Astrocyte of the cerebellum (primary cell): ENCODE measurements around the gene ZNF431.

ENCODE experiments used
- DNase-seq: peaks from one replicate; pipeline ENCODE4 v3.0.0-alpha.2; 2011; ENCODE audit warnings: low read depth
- H3K4me3 ChIP-seq: 2 replicates; pipeline ENCODE4 v1.5.1; 2011; ENCODE audit warnings: mild to moderate bottlenecking, low read depth, low read length, moderate library complexity
- CTCF ChIP-seq: IDR thresholded peaks from 2 replicates; pipeline ENCODE4 v1.5.1; 2012; ENCODE audit warnings: low read length, low read depth, moderate library complexity, mild to moderate bottlenecking; ENCODE audit errors: missing control alignments
- in situ Hi-C: cut with HindIII; loops from 2 replicates; pipeline ENCODE4 v1.10.0; 2017; ENCODE audit warnings: low sequenced_read_pairs

Gene ZNF431

GRCh38 chr19:21158523-21159135, 16.8 kb downstream of the ZNF431 start:
- DNase-seq: peak; percentile 23
- TF ChIP-seq CTCF: no peak
- no peak overlapping the region for H3K4me3 ChIP-seq
- in situ Hi-C loops: no loop called here

DNA sequence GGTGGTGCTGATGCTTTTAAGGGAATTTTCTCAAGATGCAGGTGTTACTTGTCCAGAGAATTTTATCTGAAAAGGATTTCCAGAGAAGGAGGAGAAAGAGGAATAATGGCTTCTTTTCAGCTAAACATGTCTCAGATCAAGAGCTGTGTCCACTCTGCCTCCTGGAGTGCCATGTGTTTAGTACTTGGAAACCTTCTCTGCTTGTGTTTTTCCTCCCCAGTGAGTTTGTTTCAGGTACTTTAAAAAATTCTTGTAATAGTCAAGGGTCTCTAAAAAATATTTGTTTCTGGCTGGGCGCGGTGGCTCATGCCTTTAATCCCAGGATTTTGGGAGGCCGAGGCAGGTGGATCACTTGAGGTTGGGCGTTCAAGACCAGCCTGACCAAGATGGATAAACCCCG, 22.7 kb downstream of the ZNF431 start:
- DNase-seq: no peak
- in situ Hi-C loops: no loop called here

DNA sequence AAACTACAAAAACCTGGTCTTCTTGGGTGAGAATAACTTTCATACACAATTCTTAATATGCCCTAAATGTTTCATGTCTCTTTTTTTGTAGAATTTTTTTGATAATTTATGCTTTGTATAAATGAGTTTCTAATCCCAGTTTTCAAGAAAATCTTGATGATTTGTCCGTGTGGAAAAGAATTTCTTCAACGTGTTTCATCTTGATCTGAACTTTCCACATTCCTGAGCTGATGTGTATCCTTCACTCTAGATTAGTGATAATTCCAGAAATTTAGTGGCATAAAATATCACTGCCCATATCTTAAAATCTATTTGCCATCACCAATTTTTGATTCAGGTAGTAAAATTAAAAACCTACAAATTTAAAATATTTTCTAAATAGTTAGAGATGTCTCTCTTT, 24.6 kb downstream of the ZNF431 start:
- in situ Hi-C loops: no loop called here
- no peak for TF ChIP-seq CTCF

More for the DNA sequence above, 22.7 kb downstream of the ZNF431 start:
- no peak overlapping the region for H3K4me3 ChIP-seq
- no peak for TF ChIP-seq CTCF

DNA sequence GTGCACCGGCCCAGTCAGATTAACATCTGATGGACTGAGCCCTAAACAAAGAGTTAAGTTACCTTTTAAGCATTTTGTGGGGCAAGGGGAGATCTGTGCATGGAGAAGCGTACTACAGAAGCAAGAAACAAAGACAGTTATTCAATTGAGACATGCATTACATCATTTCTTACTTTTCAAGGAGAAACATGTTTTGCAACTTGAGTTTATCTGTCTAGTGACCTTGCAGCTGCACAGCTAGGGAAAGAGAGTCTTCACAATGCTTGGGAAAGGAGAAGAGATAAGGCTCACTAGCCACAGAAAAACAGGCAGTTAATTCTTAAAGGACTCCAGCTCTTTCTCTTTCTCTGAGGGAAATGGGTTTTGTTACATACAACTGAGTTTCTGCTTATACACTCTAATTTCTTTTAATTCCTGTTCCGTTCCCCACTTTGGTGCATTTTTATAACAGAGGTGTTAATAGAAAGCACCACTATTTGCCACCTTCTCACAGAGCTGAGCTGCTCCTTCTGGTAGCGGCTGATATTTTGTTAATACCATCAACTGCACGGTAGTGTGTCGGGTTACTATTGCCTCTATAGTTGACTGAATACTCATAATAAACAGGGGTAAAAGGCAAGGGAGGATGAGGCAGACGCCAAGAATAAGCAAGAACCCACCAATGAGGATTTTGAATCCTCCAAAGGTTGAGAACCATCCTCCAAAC, 55.9 kb downstream of the ZNF431 start:
- no peak for TF ChIP-seq CTCF
- no peak overlapping the region for H3K4me3 ChIP-seq
- in situ Hi-C loops: no loop called here
- DNase-seq: no peak

More for the DNA sequence above, 24.6 kb downstream of the ZNF431 start:
- no peak for DNase-seq
- H3K4me3 ChIP-seq: no peak overlapping the region

DNA sequence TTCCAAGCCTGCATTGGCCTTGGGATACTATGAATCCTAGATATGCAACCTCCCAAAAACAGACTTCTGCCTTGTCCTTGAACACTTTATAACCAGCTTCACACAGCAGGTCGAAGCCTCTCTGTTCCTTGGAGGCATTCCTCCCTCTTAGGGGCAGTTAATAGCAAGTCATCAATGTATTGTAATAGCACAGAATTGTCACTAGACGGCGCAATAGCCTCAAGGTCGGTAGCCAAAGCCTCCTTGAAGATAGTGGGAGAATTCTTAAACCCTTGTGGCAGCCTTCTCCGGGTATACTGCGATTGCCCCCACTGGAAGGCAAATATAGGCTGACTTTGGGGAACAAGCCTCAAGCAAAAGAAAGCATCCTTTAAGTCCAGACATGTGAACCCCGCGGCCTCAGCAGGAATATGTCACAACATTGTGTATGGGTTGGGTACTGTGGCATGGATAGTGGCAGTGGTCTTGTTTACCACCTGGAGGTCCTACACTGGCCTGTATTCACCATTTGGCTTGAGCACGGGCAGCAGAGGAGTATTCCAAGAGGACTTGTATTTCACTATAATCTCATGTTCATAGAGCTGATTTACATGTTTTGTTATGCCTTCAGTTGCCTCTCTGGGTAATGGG, 61.1 kb downstream of the ZNF431 start:
- DNase-seq: no peak
- no peak for TF ChIP-seq CTCF
- H3K4me3 ChIP-seq: no peak overlapping the region
- in situ Hi-C loops: no loop called here

DNA sequence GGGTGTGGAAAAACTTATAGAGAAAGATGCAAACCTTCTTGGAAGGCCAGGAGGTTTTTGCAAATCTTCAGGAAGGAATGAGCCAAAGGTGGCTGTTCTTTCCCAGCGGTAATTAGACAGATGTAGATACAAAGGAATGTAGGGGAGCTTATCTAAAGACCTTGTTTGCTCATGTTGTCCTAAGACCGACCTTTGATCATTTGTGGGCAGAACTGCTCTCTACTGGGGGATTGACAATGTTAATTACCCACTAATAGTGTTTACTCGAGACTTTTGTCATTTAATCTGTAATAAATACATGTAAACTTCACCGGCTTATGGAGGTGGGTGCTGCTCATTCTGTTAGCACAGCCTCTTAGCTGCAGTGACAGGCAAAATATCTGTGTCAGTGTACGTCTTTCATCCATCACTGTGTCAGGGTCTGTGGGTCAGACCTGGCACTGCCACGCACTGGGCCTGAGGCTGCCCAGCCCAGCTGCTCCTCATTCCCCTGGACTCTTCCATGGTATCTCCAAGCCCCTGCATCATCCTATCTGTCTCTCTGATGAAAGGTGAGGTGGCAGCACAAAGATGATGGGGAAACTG, 68.3 kb downstream of the ZNF431 start:
- H3K4me3 ChIP-seq: no peak overlapping the region
- in situ Hi-C loops: no loop called here
- DNase-seq: no peak
- no peak for TF ChIP-seq CTCF
